GM21529 (cell line): Measurements from ENCODE around the gene UNC5CL.
"Not testable (repeated sequence)": the region's sequence is repeated elsewhere in the genome, so short reads cannot be mapped to it uniquely, and the experiment has no call there.

ENCODE experiments used
- ATAC-seq: cut with Tn5 transposase; IDR thresholded peaks from one replicate; pipeline ENCODE4 v1.9.1; 2021; ENCODE audit not compliant: unreplicated experiment

UNC5CL gene

GRCh38 chr6:41040940-41041536 is 2.0 kb upstream of the UNC5CL start:
- ATAC-seq, result no peak

- no peak for ATAC-seq
Measured at GRCh38 chr6:41040101-41040939, 1.3 kb upstream of the UNC5CL start.

- no peak for ATAC-seq
Measured at GRCh38 chr6:41038205-41038604, 816 bp downstream of the UNC5CL start.

GRCh38 chr6:41037107-41037900 is 1.7 kb downstream of the UNC5CL start:
- ATAC-seq, result no peak

GRCh38 chr6:41036601-41037000 is 2.4 kb downstream of the UNC5CL start:
- ATAC-seq, result no peak

DNA sequence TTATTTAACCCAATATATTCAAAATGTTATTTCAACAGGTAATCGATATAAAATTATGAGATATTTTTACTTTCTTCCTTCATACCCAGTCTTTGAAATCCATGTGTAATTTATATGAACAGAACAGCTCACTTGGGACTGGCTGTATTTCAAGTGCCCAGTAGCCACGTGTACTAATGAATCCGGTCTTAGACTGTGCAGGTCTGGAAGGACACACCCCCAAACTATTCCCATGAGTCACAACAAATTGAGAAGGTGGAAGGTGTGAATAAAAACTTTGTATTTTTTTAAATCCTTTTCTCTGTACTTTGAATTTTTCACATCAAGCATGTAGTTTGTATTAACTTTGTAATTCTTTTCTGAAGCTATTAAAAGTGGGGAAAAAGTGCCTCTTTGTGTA is 2.8 kb downstream of the UNC5CL start:
- no peak for ATAC-seq

DNA sequence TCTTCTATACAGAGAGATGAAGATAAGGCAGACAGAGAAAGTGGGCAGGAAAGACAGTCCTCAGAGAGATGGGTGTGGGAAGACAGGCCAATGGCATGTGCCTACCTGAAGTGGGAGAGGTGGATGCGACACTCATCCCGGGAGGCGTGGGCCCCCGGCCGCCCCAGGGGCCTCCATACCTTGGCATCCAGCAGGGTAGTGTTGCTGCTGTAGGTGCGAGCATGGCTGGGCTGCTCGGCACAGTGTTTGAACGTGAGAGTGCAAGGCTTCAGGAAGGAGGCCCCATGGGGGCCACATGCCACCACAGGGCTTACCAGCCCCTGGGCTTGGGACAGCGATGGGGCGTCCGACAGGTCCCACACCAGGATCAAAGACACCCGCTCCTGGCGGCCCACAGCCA is 5.2 kb downstream of the UNC5CL start:
- ATAC-seq, result no peak

DNA sequence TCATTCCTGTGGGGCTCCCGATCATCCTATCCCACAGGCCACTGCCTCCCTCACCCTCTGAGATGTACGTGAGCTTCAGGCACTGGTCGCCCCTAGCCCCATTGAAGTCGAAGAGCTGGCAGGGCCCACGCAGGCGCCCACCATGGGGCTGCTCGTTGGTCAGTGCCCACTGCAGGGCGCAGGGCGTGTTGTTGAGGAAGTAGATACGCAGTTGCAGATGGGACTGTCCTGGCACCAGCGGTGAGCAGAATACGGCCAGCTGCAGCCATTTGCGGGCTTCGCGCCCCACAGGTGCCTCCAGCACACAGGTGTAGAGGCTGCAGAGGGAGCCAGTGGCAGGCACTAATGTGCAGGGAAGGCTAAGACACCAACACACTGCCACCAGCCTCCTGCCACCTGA is 6.2 kb downstream of the UNC5CL start:
- ATAC-seq, result no peak

- ATAC-seq, result peak; percentile 46
Measured at GRCh38 chr6:41028561-41029412, 10.2 kb downstream of the UNC5CL start.

DNA sequence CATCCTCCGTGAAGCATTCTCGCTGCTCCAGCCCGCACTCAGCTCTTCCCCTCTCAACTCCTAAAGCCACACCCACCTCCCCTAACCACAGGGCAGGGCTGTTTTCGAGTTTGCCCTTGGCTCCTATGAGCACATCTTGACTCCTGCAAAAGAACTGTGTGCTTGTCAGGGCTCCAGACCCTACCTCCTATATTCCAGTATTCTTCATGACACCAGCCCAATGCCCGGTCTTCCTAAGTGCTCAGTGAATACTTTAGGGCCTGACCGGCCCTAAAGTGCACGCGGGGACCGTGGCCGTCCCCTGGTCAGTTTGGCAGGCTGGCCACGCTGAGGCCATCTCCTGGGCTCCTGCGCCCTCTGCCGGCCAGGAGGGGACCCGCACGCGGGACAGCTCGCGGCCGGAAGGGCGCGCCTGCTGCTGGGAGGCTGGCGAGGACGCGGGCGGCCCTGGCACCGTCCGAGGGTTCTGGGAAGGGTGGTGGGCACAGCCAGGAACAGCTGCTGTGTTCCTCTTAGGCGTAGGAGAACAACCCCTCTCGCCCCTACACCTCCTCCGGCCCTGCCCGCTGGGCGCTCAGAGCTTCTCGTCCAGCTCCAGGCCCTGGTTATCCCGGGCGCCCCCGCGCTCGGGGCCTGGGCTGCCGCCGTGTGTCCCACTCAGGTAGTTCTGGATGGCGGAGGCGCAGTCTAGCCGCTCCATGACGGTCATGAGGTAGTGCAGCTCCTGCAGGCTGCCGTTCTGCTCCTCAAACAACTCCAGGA is 11.0 kb downstream of the UNC5CL start:
- peak; percentile 84 for ATAC-seq

- no peak for ATAC-seq
Measured at GRCh38 chr6:41027241-41027640, 11.8 kb downstream of the UNC5CL start.

GRCh38 chr6:41025966-41026530 is 13.0 kb downstream of the UNC5CL start:
- no peak for ATAC-seq

DNA sequence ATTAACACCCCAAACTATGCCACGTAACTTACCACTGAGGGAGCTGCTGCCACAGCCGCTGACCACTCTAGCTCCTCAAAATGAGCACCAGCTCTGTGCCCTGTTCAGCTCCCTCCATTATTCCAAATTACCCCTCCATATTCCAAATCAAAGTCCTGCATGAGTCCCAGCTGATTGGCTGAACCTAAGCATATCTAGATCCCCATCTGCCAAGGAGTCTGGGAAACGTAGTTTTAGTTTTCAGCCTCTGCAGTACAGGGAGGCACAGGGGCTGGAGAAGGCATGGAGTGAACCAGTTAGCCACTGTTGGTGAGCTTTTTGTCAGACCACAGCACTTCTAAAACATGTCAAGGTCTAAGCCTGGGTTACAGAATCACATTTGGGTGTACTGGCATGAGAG is 15.9 kb downstream of the UNC5CL start:
- no peak for ATAC-seq

DNA sequence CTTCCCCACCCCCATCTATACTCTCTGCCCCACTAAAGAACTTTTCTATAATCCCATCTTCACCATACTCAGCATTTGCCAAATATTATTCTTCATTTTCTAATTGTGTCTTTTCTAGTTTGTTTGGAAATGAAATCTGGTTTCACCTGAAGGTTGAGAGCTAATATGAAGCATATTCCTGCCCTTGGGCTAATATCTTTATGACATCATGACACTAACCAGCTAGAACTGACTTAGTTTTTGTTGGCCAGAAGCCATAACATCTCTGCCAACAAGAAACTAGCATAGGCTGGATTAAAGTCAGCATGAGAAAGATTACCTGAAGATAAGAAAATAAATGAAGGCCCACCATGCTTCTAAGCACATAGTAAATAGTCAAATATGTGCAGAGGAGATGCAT is 16.7 kb downstream of the UNC5CL start:
- no peak for ATAC-seq

DNA sequence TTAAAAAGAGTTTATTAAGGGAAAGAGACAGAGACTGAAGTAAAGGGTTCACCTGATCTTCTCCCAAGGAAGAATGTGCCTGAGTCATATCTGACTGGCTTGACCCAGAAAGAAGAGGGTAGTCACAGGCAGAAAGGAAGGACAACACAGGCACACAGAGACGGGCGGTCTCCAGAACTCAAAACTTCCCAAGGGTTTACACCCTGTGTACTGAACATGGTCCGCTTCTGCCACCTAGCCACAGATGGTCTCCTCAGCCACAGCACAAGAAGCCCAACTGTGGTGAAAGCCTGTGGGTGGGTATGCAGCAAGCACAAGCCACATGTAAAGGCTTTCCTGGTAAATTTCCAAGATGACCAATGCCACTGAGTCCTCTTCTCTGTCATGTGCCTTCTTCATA is 17.2 kb downstream of the UNC5CL start:
- no peak for ATAC-seq

- no peak for ATAC-seq
Measured at GRCh38 chr6:41017663-41018062, 21.4 kb downstream of the UNC5CL start.

DNA sequence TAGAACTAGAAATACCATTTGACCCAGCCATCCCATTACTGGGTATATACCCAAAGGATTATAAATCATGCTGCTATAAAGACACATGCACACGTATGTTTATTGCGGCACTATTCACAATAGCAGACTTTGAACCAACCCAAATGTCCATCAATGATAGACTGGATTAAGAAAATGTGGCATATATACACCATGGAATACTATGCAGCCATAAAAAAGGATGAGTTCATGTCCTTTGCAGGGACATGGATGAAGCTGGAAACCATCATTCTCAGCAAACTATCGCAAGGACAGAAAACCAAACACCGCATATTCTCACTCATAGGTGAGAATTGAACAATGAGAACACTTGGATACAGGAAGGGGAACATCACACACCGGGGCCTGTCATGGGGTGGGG is 23.2 kb downstream of the UNC5CL start:
- ATAC-seq, result not testable (repeated sequence)

GRCh38 chr6:41014780-41015179 is 24.2 kb downstream of the UNC5CL start:
- no peak for ATAC-seq

- no peak for ATAC-seq
Measured at GRCh38 chr6:41013466-41014153, 25.4 kb downstream of the UNC5CL start.
